Transverse colon (tissue), 4 donors: ENCODE data around the gene FGA. TPM values are rescaled to one million over a fixed set of nuclear protein-coding genes. Genes with fewer than 3 reads are reported as not detected.

Experiments
- DNase-seq: peaks from one replicate; pipeline ENCODE4 v3.0.0-alpha.2; 2019
- H3K27ac ChIP-seq, 4 donors: fragments of 200-600 bp; sonication (generic); 2 replicates each; pipeline ENCODE4 v1.5.1; 2016 to 2018; ENCODE audit warnings: inconsistent platforms in 4 of 4
- H3K27me3 ChIP-seq: fragments of 200-600 bp; sonication (generic); 2 replicates; pipeline ENCODE4 v1.5.1; 2017; ENCODE audit warnings: inconsistent platforms
- H3K36me3 ChIP-seq, 4 donors: fragments of 200-600 bp; sonication (generic); 2 replicates each; pipeline ENCODE4 v1.5.1; 2017 to 2019; ENCODE audit warnings: inconsistent platforms in 4 of 4
- H3K4me1 ChIP-seq, 4 donors: fragments of 200-600 bp; sonication (generic); 2 replicates each; pipeline ENCODE4 v1.5.1; 2017 to 2020; ENCODE audit warnings: inconsistent platforms in 4 of 4
- H3K4me3 ChIP-seq, 4 donors: fragments of 200-600 bp; sonication (generic); 1 replicate in 1 of 4; 2 replicates in 3 of 4; pipeline versions ENCODE4 v1.5.1 to v1.6.1; 2017 to 2019; ENCODE audit warnings: inconsistent platforms in 4 of 4
- H3K9me3 ChIP-seq, 2 donors: fragments of 200-600 bp; sonication (generic); 2 replicates each; pipeline ENCODE4 v1.5.1; 2017 to 2019; ENCODE audit warnings: inconsistent platforms in 2 of 2
- EP300 ChIP-seq: sonication (generic); formaldehyde crosslinking; IDR thresholded peaks from one replicate; pipeline ENCODE4 v1.6.1; 2017; ENCODE audit warnings: antibody characterized with exemption, low read depth
- POLR2A ChIP-seq: fragments of 450-650 bp; IDR thresholded peaks from one replicate; pipeline ENCODE4 v1.6.1; 2016; ENCODE audit warnings: antibody characterized with exemption, mild to moderate bottlenecking, moderate library complexity
- POLR2AphosphoS5 ChIP-seq, 3 donors: sonication (generic); formaldehyde crosslinking; IDR thresholded peaks; one replicate each; pipeline ENCODE4 v1.6.1; 2016; ENCODE audit warnings: antibody characterized with exemption in 3 of 3
- WGBS, 2 donors: methylation state at CpG; one replicate each; pipeline ENCODE4 v1.1.5; 2018; ENCODE audit warnings: low coverage in 1 of 2; 5-methylcytosine and 5-hydroxymethylcytosine counted together
- in situ Hi-C, 4 donors: fragments of 200-750 bp; cut with MboI; loops; one replicate each; pipeline versions ENCODE4 v1.15.0 to v1.15.1; 2017; ENCODE audit warnings: low sequenced_read_pairs in 3 of 4, low pct_ligation_motif_present in 1 of 4, low pct_unique_long_range_greater_than_20kb in 1 of 4
- intact Hi-C: fragments of 100-400 bp; cut with DNase I; formaldehyde crosslinking; loops from one replicate; pipeline ENCODE4 v1.15.1; 2023; ENCODE audit warnings: low total_unique reads
- total RNA-seq, 4 donors: library from RNA; depleted of rRNA; stranded (reverse); fragments of >200 nt; gene quantifications; one replicate each; pipeline ENCODE4 v1.1.0, GENCODE V29; 2016
- TF ChIP-seq, protein P1 (sequence below), 5 experiments: fragments of 200-600 bp in 3 of 5; fragments of 450-650 bp in 2 of 5; sonication (generic) in 3 of 5; IDR thresholded peaks; 1 replicate in 2 of 5; 2 replicates in 3 of 5; pipeline ENCODE4 v1.5.1; 2016 to 2017; ENCODE audit warnings: antibody characterized with exemption in 5 of 5, inconsistent platforms in 3 of 5, mild to moderate bottlenecking in 2 of 5, moderate library complexity in 1 of 5

FGA gene
- total RNA-seq, 4 donors from 2014 or later: not detected

DNA sequence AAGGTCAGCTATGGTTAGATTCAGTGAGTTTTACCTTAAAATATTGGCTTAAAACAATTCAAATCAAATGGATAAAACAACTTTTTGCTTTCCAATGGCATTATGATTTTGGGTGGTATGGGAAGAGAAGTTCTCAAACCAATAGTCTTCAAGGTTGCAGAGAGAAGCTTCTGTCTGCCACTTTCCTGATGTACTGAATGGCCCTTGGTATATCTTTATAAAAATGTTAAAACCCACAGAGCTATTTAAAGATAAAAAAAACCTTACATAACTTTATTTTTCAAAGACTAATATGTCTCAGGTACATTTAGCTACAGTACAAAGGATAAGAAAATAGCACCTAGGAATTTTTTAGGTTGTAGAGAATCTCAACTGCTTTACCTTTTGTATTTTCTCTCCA, 6.9 kb downstream of the FGA start:
- no peak for TF ChIP-seq EP300
- TF ChIP-seq, protein P1, sequence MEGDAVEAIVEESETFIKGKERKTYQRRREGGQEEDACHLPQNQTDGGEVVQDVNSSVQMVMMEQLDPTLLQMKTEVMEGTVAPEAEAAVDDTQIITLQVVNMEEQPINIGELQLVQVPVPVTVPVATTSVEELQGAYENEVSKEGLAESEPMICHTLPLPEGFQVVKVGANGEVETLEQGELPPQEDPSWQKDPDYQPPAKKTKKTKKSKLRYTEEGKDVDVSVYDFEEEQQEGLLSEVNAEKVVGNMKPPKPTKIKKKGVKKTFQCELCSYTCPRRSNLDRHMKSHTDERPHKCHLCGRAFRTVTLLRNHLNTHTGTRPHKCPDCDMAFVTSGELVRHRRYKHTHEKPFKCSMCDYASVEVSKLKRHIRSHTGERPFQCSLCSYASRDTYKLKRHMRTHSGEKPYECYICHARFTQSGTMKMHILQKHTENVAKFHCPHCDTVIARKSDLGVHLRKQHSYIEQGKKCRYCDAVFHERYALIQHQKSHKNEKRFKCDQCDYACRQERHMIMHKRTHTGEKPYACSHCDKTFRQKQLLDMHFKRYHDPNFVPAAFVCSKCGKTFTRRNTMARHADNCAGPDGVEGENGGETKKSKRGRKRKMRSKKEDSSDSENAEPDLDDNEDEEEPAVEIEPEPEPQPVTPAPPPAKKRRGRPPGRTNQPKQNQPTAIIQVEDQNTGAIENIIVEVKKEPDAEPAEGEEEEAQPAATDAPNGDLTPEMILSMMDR (IDR thresholded peaks at IDR 0.05): no peak
- TF ChIP-seq POLR2A: no peak
- no peak for TF ChIP-seq POLR2AphosphoS5 (IDR thresholded peaks at IDR 0.05)
- no peaks in the 10 kb centered on the region for H3K4me1 ChIP-seq
- no peak for DNase-seq
- H3K9me3 ChIP-seq: no peaks in the 10 kb centered on the region
- in situ Hi-C loops (no loop called here), intact Hi-C loops (no loop called here)
- H3K36me3 ChIP-seq: no peaks in the 10 kb centered on the region
- H3K27me3 ChIP-seq: peaks cover 2% of the 10 kb centered on the region
- H3K27ac ChIP-seq: no peak overlapping the region
- no peak overlapping the region for H3K4me3 ChIP-seq

DNA sequence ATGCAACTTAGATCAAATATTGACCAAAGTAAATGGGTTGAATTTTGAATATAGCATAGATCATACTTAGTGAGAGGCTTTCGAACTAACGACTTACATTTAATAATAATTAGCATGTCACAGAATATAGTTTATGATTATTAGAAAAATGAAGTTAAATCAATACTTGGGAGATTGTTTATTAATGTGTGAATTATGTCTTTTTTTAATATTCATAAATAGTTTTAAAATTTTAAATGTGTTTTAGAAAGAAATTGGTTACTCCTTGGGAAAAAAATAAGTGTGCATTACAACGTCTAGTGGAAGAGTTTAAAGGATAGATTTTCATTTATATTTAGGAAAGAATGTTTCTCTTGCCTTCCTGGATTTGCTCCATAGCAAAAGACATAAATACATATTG, 7.3 kb downstream of the FGA start:
- TF ChIP-seq, protein P1 (IDR thresholded peaks at IDR 0.05): no peak
- TF ChIP-seq POLR2AphosphoS5 (IDR thresholded peaks at IDR 0.05) (no peak), EP300 (no peak), POLR2A (no peak)
- 86% methylated on average over 3 of the region's 3 CpGs for whole genome bisulfite sequencing, 2 donors

DNA sequence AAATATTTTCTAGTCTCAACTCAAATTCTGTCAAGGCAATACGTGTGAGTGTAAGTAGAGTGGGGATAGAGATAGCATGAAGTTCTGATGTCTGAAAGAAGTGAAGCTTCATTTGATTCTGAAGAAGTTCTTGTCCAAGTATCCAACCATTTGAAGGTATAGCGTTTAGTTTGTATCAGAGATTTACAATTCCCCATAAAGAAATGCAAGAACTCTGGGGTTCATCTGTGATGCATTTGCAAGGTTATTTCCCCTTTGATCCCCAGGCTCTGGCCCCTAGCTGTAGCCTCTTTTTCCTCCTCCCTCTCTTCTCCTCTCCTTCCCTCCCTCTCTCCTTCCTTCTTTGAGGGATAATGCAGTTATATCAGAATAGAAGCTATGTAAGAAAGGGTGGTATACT, 7.8 kb downstream of the FGA start:
- H3K27me3 ChIP-seq: peaks cover 2% of the 10 kb centered on the region
- H3K27ac ChIP-seq: no peak overlapping the region
- TF ChIP-seq EP300 (no peak), POLR2A (no peak), POLR2AphosphoS5 (IDR thresholded peaks at IDR 0.05) (no peak)
- TF ChIP-seq, protein P1 (IDR thresholded peaks at IDR 0.05): no peak
- DNase-seq: no peak
- in situ Hi-C loops: no loop called here
- no peaks in the 10 kb centered on the region for H3K4me1 ChIP-seq
- no peaks in the 10 kb centered on the region for H3K9me3 ChIP-seq
- no peak overlapping the region for H3K4me3 ChIP-seq
- 65 to 95% methylated on average over 2 of the region's 2 CpGs for WGBS, 2 donors
- no peaks in the 10 kb centered on the region for H3K36me3 ChIP-seq
- intact Hi-C loops: no loop called here

More for the DNA sequence above, 7.3 kb downstream of the FGA start:
- no peaks in the 10 kb centered on the region for H3K4me1 ChIP-seq
- H3K27me3 ChIP-seq: peaks cover 2% of the 10 kb centered on the region
- DNase-seq: no peak
- intact Hi-C loops: no loop called here
- H3K4me3 ChIP-seq: no peak overlapping the region
- in situ Hi-C loops: no loop called here
- no peaks in the 10 kb centered on the region for H3K9me3 ChIP-seq
- no peaks in the 10 kb centered on the region for H3K36me3 ChIP-seq
- no peak overlapping the region for H3K27ac ChIP-seq

DNA sequence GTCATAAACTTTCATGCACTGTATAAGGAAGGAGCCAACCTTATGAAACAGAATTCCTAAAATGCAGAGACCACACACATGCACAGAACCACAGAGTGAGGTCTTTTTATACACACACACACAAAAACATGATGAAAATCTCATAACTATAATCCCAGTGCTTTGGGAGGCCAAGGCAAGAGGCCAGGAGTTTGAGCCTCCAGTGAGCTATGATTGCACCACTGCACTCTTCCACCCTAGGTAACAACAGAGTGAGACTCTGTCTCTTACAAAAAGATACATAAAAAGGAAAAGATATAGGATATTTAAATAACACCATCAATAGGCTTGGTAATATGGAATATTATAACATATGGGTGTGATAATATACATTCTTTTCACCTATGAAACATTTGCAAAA, 10.6 kb downstream of the FGA start:
- no peaks in the 10 kb centered on the region for H3K4me1 ChIP-seq
- in situ Hi-C loops: no loop called here
- H3K27me3 ChIP-seq: peaks cover 2% of the 10 kb centered on the region
- no peaks in the 10 kb centered on the region for H3K9me3 ChIP-seq
- TF ChIP-seq POLR2A: no peak
- no peak for TF ChIP-seq POLR2AphosphoS5 (IDR thresholded peaks at IDR 0.05)
- no peak for TF ChIP-seq EP300
- TF ChIP-seq, protein P1 (IDR thresholded peaks at IDR 0.05): no peak
- DNase-seq: no peak
- H3K27ac ChIP-seq: no peak overlapping the region
- intact Hi-C loops: no loop called here
- H3K36me3 ChIP-seq: no peaks in the 10 kb centered on the region
- no peak overlapping the region for H3K4me3 ChIP-seq
